ENCODE data around the gene NEK5.

GRCh38 chr13:52109116-52109670 is 19.7 kb downstream of the NEK5 start:
- TF ChIP-seq, protein P1, sequence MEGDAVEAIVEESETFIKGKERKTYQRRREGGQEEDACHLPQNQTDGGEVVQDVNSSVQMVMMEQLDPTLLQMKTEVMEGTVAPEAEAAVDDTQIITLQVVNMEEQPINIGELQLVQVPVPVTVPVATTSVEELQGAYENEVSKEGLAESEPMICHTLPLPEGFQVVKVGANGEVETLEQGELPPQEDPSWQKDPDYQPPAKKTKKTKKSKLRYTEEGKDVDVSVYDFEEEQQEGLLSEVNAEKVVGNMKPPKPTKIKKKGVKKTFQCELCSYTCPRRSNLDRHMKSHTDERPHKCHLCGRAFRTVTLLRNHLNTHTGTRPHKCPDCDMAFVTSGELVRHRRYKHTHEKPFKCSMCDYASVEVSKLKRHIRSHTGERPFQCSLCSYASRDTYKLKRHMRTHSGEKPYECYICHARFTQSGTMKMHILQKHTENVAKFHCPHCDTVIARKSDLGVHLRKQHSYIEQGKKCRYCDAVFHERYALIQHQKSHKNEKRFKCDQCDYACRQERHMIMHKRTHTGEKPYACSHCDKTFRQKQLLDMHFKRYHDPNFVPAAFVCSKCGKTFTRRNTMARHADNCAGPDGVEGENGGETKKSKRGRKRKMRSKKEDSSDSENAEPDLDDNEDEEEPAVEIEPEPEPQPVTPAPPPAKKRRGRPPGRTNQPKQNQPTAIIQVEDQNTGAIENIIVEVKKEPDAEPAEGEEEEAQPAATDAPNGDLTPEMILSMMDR (conservative IDR thresholded peaks at IDR 0.05; ENCODE audit: low read length) = no peak
- TF ChIP-seq EZH2phosphoT487 (IDR thresholded peaks at IDR 0.05; ENCODE audit: borderline replicate concordance, low read depth, low read length) = no peak

Measured in OCI-LY7 (cell line).